Activated gamma-delta T cell treated with Interleukin-2 at 50 U/mL for 16 hours (primary cell): ENCODE measurements around the gene TMEM150C.
"Not testable (repeated sequence)": the region's sequence is repeated elsewhere in the genome, so short reads cannot be mapped to it uniquely, and the experiment has no call there.

ENCODE experiments used
- DNase-seq: peaks from one replicate; pipeline ENCODE4 v3.0.0-alpha.2; 2020

The TMEM150C gene

GRCh38 chr4:82567444-82567843, 5.7 kb upstream of the TMEM150C start:
- DNase-seq = no peak

GRCh38 chr4:82562564-82562854, 721 bp upstream of the TMEM150C start:
- no peak for DNase-seq

GRCh38 chr4:82560853-82561785, 669 bp downstream of the TMEM150C start:
- DNase-seq = no peak

- no peak for DNase-seq
Measured at GRCh38 chr4:82559735-82560120, 2.1 kb downstream of the TMEM150C start.

GRCh38 chr4:82559090-82559734, 2.6 kb downstream of the TMEM150C start:
- not testable (repeated sequence) for DNase-seq

GRCh38 chr4:82555276-82555675, 6.5 kb downstream of the TMEM150C start:
- DNase-seq = no peak

- no peak for DNase-seq
Measured at GRCh38 chr4:82553020-82553419, 8.8 kb downstream of the TMEM150C start.

GRCh38 chr4:82551734-82552133, 10.1 kb downstream of the TMEM150C start:
- DNase-seq = no peak

- DNase-seq = not testable (repeated sequence)
Measured at GRCh38 chr4:82547850-82548249, 13.9 kb downstream of the TMEM150C start.

GRCh38 chr4:82543131-82543530, 18.7 kb downstream of the TMEM150C start:
- no peak for DNase-seq

- DNase-seq = no peak
Measured at GRCh38 chr4:82542642-82543041, 19.1 kb downstream of the TMEM150C start.

GRCh38 chr4:82529322-82529721, 32.5 kb downstream of the TMEM150C start:
- DNase-seq = no peak

GRCh38 chr4:82528868-82529267, 32.9 kb downstream of the TMEM150C start:
- DNase-seq = no peak

GRCh38 chr4:82528074-82528473, 33.7 kb downstream of the TMEM150C start:
- DNase-seq = no peak

GRCh38 chr4:82525307-82525911, 36.4 kb downstream of the TMEM150C start:
- no peak for DNase-seq

- DNase-seq = no peak
Measured at GRCh38 chr4:82524570-82525152, 37.1 kb downstream of the TMEM150C start.

- no peak for DNase-seq
Measured at GRCh38 chr4:82523179-82523578, 38.6 kb downstream of the TMEM150C start.

GRCh38 chr4:82522472-82522871, 39.3 kb downstream of the TMEM150C start:
- DNase-seq = no peak

GRCh38 chr4:82521283-82521682, 40.5 kb downstream of the TMEM150C start:
- DNase-seq = no peak

GRCh38 chr4:82519776-82520175, 42.0 kb downstream of the TMEM150C start:
- DNase-seq = no peak

GRCh38 chr4:82519072-82519471, 42.7 kb downstream of the TMEM150C start:
- no peak for DNase-seq

GRCh38 chr4:82517043-82517442, 44.7 kb downstream of the TMEM150C start:
- DNase-seq = no peak

GRCh38 chr4:82515705-82516104, 46.1 kb downstream of the TMEM150C start:
- no peak for DNase-seq

- no peak for DNase-seq
Measured at GRCh38 chr4:82513382-82513781, 48.4 kb downstream of the TMEM150C start.
